ENCODE measurements around the gene PGS1.
"Not testable (repeated sequence)": the region's sequence is repeated elsewhere in the genome, so short reads cannot be mapped to it uniquely, and the experiment has no call there.

PGS1 gene, protein sequence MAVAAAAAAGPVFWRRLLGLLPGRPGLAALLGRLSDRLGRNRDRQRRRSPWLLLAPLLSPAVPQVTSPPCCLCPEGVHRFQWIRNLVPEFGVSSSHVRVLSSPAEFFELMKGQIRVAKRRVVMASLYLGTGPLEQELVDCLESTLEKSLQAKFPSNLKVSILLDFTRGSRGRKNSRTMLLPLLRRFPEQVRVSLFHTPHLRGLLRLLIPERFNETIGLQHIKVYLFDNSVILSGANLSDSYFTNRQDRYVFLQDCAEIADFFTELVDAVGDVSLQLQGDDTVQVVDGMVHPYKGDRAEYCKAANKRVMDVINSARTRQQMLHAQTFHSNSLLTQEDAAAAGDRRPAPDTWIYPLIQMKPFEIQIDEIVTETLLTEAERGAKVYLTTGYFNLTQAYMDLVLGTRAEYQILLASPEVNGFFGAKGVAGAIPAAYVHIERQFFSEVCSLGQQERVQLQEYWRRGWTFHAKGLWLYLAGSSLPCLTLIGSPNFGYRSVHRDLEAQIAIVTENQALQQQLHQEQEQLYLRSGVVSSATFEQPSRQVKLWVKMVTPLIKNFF

DNA sequence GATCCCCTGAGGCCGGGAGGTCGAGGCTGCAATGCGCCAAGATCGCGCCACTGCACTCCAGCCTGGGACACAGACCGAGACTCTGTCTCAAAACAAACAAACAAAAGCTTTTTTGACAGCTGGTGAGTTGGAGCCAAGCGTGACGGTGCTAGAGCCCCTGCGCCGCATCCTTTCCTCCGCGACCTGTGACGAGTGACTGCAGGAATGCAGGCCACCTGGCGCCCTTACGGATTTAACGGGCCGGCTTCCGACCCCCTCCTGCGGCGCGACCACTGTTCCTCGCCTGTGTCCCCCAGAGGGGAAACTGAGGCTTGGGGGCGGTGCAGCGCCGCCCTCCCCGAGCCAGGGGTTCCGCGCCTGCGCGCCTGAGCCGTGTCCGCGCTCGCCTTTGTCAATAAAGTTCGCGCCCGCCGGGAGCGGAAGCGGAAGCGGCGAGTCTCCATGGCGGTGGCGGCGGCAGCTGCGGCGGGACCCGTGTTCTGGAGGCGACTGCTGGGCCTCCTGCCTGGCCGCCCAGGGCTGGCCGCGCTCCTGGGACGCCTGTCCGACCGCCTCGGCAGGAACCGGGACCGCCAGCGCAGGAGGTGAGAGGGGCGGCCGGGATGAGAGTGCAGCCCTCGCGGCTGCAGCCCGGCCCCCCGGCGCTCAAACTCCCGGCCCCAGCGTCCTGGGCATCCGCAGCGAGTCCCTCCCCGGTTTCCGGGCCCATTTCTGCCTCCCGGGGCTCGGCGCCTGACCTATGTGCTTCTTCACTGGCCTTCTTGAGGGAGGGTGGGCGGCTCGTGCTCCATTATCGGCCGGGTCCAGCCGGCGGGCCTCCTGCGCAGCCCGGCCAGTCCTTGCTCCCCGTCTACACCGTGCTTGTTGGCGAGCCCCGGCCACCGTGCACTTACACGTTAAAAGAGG lies at the start of gene PGS1:
PGS1 (plus strand) TSS at position 425 of the 906 bp plus-strand sequence; CDS start at position 442, 17 bp downstream.
- peak; percentile 81 for DNase-seq (ENCODE audit: low read depth)
- TF ChIP-seq MYC (IDR thresholded peaks at IDR 0.05; ENCODE audit: low read depth, low read length) (peak; percentile 80), MAX (IDR thresholded peaks at IDR 0.05; ENCODE audit: low read depth, low read length) (0 out of 2 replicates have a peak, but pooled peaks have one; percentile 33), CTCF (IDR thresholded peaks at IDR 0.05; ENCODE audit: low read depth, low read length) (no peak), POLR2A (IDR thresholded peaks at IDR 0.05; ENCODE audit: extremely low read depth, insufficient read length) (peak; percentile 77)
- peak within 1 kb of the TSS; percentile 81 for H3K4me3 ChIP-seq (ENCODE audit: low read depth, low read length)

GRCh38 chr17:78329263-78330059 lies 49.0 kb upstream of the PGS1 start:
- TF ChIP-seq MAX (IDR thresholded peaks at IDR 0.05; ENCODE audit: low read depth, low read length) (peak; percentile 75), MYC (IDR thresholded peaks at IDR 0.05; ENCODE audit: low read depth, low read length) (peak; percentile 84; the same call in 1 of the 2 replicates), CTCF (IDR thresholded peaks at IDR 0.05; ENCODE audit: low read depth, low read length) (no peak), POLR2A (IDR thresholded peaks at IDR 0.05; ENCODE audit: extremely low read depth, insufficient read length) (no peak)
- DNase-seq (ENCODE audit: low read depth): peak; percentile 99
- no peak overlapping the region for H3K4me3 ChIP-seq (ENCODE audit: low read depth, low read length)

- DNase-seq (ENCODE audit: low read depth): no peak
- H3K4me3 ChIP-seq (ENCODE audit: low read depth, low read length): no peak overlapping the region
- TF ChIP-seq MAX (IDR thresholded peaks at IDR 0.05; ENCODE audit: low read depth, low read length) (no peak), POLR2A (IDR thresholded peaks at IDR 0.05; ENCODE audit: extremely low read depth, insufficient read length) (no peak)
These were observed 47.8 kb upstream of the PGS1 start for GRCh38 chr17:78330570-78331224.

DNA sequence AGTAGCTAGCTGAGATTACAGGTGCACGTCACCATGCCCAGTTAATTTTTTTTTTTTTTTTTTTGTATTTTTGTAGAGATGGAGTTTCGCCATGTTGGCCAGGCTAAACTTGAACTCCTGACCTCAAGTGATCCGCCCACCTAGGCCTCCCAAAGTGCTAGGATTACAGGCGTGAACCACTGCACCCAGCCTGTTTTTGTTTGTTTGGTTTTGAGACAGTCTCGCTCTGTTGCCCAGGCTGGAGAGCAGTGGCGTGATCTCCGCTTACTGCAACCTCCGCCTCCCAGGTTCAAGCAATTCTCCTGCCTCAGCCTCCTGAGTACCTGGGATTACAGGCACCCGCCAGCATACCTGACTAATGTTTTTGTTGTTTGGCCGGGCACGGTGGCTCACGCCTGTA lies 47.1 kb upstream of the PGS1 start:
- DNase-seq (ENCODE audit: low read depth); H3K4me3 ChIP-seq (ENCODE audit: low read depth, low read length): not testable (repeated sequence)

GRCh38 chr17:78332991-78333390 lies 45.5 kb upstream of the PGS1 start:
- TF ChIP-seq POLR2A (IDR thresholded peaks at IDR 0.05; ENCODE audit: extremely low read depth, insufficient read length) (no peak), CTCF (IDR thresholded peaks at IDR 0.05; ENCODE audit: low read depth, low read length) (no peak), MYC (IDR thresholded peaks at IDR 0.05; ENCODE audit: low read depth, low read length) (no peak), MAX (IDR thresholded peaks at IDR 0.05; ENCODE audit: low read depth, low read length) (no peak)
- DNase-seq (ENCODE audit: low read depth): no peak
- H3K4me3 ChIP-seq (ENCODE audit: low read depth, low read length): no peak overlapping the region

DNA sequence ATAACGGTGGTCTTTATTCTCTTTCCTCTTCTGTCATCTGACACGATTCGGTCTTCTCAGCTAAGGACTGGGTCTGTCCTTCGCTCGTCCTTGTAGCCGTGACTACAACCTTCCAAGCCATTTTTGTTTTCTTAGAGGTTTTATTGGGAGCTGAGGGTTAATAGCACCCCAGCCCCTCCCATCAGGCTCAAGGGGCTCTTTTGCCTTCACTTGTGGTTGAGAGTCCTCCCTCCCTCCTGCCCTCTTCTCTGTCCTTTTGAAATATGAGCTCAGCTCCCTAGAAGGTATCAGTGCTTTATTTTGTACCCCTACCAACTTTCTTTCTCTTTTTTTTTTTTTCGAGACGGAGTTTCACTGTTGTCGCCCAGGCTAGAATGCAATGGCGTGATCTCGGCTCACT lies 43.2 kb upstream of the PGS1 start:
- no peak for TF ChIP-seq MAX (IDR thresholded peaks at IDR 0.05; ENCODE audit: low read depth, low read length)
- TF ChIP-seq POLR2A (IDR thresholded peaks at IDR 0.05; ENCODE audit: extremely low read depth, insufficient read length): no peak
- no peak for TF ChIP-seq MYC (IDR thresholded peaks at IDR 0.05; ENCODE audit: low read depth, low read length)
- no peak for TF ChIP-seq CTCF (IDR thresholded peaks at IDR 0.05; ENCODE audit: low read depth, low read length)
- no peak for DNase-seq (ENCODE audit: low read depth)
- no peak overlapping the region for H3K4me3 ChIP-seq (ENCODE audit: low read depth, low read length)
